ENCODE results near the gene MEP1A.
"Not testable (repeated sequence)": the region's sequence is repeated elsewhere in the genome, so short reads cannot be mapped to it uniquely, and the experiment has no call there.

The MEP1A gene

GRCh38 chr6:46793138-46793537 lies at the start of gene MEP1A:
Gene MEP1A, plus strand, starts transcription at chr6:46793389. Its CDS starts 10 bp downstream, at chr6:46793399.
- Histone ChIP-seq H3K27me3 (ENCODE audit: insufficient read depth, insufficient read length) (no peaks in the 10 kb centered on the region), H3K9ac (ENCODE audit: insufficient read length, low read depth) (no peak within 1 kb of the TSS), H3K36me3 (ENCODE audit: insufficient read depth, insufficient read length, low read length) (no peaks in the 10 kb centered on the region), H3K4me1 (ENCODE audit: insufficient read depth, insufficient read length) (no peaks in the 10 kb centered on the region), H3K4me3 (ENCODE audit: insufficient read length, low read depth) (no peak within 1 kb of the TSS), H3K9me3 (ENCODE audit: insufficient read depth, low read length) (no peaks in the 10 kb centered on the region)
- no peak for DNase-seq (ENCODE audit: low read depth, low spot score)
- TF ChIP-seq SUZ12 (IDR thresholded peaks at IDR 0.05; ENCODE audit: extremely low read depth, insufficient read depth, insufficient read length): no peak

GRCh38 chr6:46743425-46744158 lies 49.6 kb upstream of the MEP1A start:
- no peaks in the 10 kb centered on the region for H3K36me3 ChIP-seq (ENCODE audit: insufficient read depth, insufficient read length, low read length)
- peaks cover 14% of the 10 kb centered on the region; the same call in 1 of the 2 replicates for H3K9me3 ChIP-seq (ENCODE audit: insufficient read depth, low read length)
- H3K4me3 ChIP-seq (ENCODE audit: insufficient read length, low read depth): no peak overlapping the region
- TF ChIP-seq SUZ12 (IDR thresholded peaks at IDR 0.05; ENCODE audit: extremely low read depth, insufficient read depth, insufficient read length) (no peak), ZNF274 (IDR thresholded peaks at IDR 0.05; ENCODE audit: low read depth, low read length) (no peak), YY1 (IDR thresholded peaks at IDR 0.05; ENCODE audit: insufficient read depth, insufficient read length) (no peak)
- no peak overlapping the region for H3K9ac ChIP-seq (ENCODE audit: insufficient read length, low read depth)
- no peaks in the 10 kb centered on the region for H3K4me1 ChIP-seq (ENCODE audit: insufficient read depth, insufficient read length)
- DNase-seq (ENCODE audit: low read depth, low spot score): no peak
- no peaks in the 10 kb centered on the region for H3K27me3 ChIP-seq (ENCODE audit: insufficient read depth, insufficient read length)

GRCh38 chr6:46744159-46744725 lies 48.9 kb upstream of the MEP1A start:
- peaks cover 19% of the 10 kb centered on the region; the same call in 1 of the 2 replicates for H3K9me3 ChIP-seq (ENCODE audit: insufficient read depth, low read length)
- not testable (repeated sequence) for DNase-seq (ENCODE audit: low read depth, low spot score); H3K27me3 ChIP-seq (ENCODE audit: insufficient read depth, insufficient read length); H3K4me1 ChIP-seq (ENCODE audit: insufficient read depth, insufficient read length); H3K4me3 ChIP-seq (ENCODE audit: insufficient read length, low read depth); H3K36me3 ChIP-seq (ENCODE audit: insufficient read depth, insufficient read length, low read length); H3K9ac ChIP-seq (ENCODE audit: insufficient read length, low read depth)

DNA sequence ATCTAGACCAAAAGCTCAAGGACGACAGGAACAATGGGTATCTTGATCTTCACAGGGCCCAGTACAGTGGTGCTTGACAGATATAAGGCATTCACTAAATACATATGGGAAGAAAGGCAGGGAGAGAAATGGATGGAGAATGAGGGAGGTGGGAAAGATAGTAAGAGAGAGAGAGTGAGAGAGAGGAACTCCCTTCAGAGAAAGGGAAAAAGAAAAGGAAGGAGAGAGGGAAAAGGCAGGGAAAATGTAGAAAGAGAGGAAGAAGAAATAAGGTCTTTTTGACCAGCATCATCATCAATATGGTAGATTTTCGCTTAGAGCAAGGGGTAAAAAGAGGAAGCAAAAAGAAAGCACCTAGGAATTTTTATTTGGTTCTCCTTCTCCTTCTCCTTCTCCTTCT lies 47.2 kb upstream of the MEP1A start:
- TF ChIP-seq YY1 (IDR thresholded peaks at IDR 0.05; ENCODE audit: insufficient read depth, insufficient read length): no peak
- no peak for TF ChIP-seq ZNF274 (IDR thresholded peaks at IDR 0.05; ENCODE audit: low read depth, low read length)
- TF ChIP-seq SUZ12 (IDR thresholded peaks at IDR 0.05; ENCODE audit: extremely low read depth, insufficient read depth, insufficient read length): no peak
- no peaks in the 10 kb centered on the region for H3K36me3 ChIP-seq (ENCODE audit: insufficient read depth, insufficient read length, low read length)
- no peak overlapping the region for H3K9ac ChIP-seq (ENCODE audit: insufficient read length, low read depth)
- H3K9me3 ChIP-seq (ENCODE audit: insufficient read depth, low read length): peaks cover 19% of the 10 kb centered on the region; the same call in 1 of the 2 replicates
- H3K4me3 ChIP-seq (ENCODE audit: insufficient read length, low read depth): no peak overlapping the region
- no peak for DNase-seq (ENCODE audit: low read depth, low spot score)
- no peaks in the 10 kb centered on the region for H3K27me3 ChIP-seq (ENCODE audit: insufficient read depth, insufficient read length)
- H3K4me1 ChIP-seq (ENCODE audit: insufficient read depth, insufficient read length): peaks cover 5% of the 10 kb centered on the region

DNA sequence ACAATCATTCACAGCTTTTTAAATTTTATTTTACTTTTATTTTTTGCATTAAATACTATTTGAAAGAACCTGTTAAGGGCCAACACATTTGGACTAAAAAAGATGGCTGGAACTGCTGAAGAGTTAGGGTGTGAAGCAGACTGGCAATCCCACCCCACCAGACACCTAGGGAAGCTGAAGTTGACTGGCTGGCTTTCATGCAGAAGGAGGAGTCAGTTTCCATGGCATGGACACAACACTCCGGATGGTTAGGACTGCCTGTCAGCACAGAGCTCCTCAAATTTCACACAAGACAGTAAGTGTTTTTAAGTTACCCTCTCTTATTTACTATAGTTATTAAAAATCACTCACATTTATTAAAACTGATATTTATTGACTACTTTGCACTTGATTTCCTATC lies 46.5 kb upstream of the MEP1A start, which contains the start of gene ANKRD66:
TSS of gene ANKRD66 (plus strand) at position 238 of the 400 bp plus-strand sequence. CDS start 5,016 bp downstream, outside the sequence.
- no peak within 1 kb of the TSS for H3K4me3 ChIP-seq (ENCODE audit: insufficient read length, low read depth)
- peaks cover 5% of the 10 kb centered on the region for H3K4me1 ChIP-seq (ENCODE audit: insufficient read depth, insufficient read length)
- peaks cover 19% of the 10 kb centered on the region; the same call in 1 of the 2 replicates for H3K9me3 ChIP-seq (ENCODE audit: insufficient read depth, low read length)
- no peak for DNase-seq (ENCODE audit: low read depth, low spot score)
- H3K36me3 ChIP-seq (ENCODE audit: insufficient read depth, insufficient read length, low read length): no peaks in the 10 kb centered on the region
- H3K27me3 ChIP-seq (ENCODE audit: insufficient read depth, insufficient read length): no peaks in the 10 kb centered on the region
- TF ChIP-seq SUZ12 (IDR thresholded peaks at IDR 0.05; ENCODE audit: extremely low read depth, insufficient read depth, insufficient read length): no peak
- no peak for TF ChIP-seq ZNF274 (IDR thresholded peaks at IDR 0.05; ENCODE audit: low read depth, low read length)
- no peak for TF ChIP-seq YY1 (IDR thresholded peaks at IDR 0.05; ENCODE audit: insufficient read depth, insufficient read length)
- H3K9ac ChIP-seq (ENCODE audit: insufficient read length, low read depth): no peak within 1 kb of the TSS

GRCh38 chr6:46748940-46749503 lies 44.2 kb upstream of the MEP1A start:
- no peak overlapping the region for H3K4me3 ChIP-seq (ENCODE audit: insufficient read length, low read depth)
- H3K27me3 ChIP-seq (ENCODE audit: insufficient read depth, insufficient read length): no peaks in the 10 kb centered on the region
- TF ChIP-seq YY1 (IDR thresholded peaks at IDR 0.05; ENCODE audit: insufficient read depth, insufficient read length): no peak
- no peak for TF ChIP-seq SUZ12 (IDR thresholded peaks at IDR 0.05; ENCODE audit: extremely low read depth, insufficient read depth, insufficient read length)
- no peak for TF ChIP-seq ZNF274 (IDR thresholded peaks at IDR 0.05; ENCODE audit: low read depth, low read length)

GRCh38 chr6:46749731-46750130 lies 43.5 kb upstream of the MEP1A start:
- DNase-seq (ENCODE audit: low read depth, low spot score): peak; percentile 36
- Histone ChIP-seq H3K27me3 (ENCODE audit: insufficient read depth, insufficient read length) (no peaks in the 10 kb centered on the region), H3K36me3 (ENCODE audit: insufficient read depth, insufficient read length, low read length) (no peaks in the 10 kb centered on the region), H3K4me1 (ENCODE audit: insufficient read depth, insufficient read length) (peaks cover 5% of the 10 kb centered on the region), H3K4me3 (ENCODE audit: insufficient read length, low read depth) (no peak overlapping the region), H3K9ac (ENCODE audit: insufficient read length, low read depth) (no peak overlapping the region), H3K9me3 (ENCODE audit: insufficient read depth, low read length) (peaks cover 19% of the 10 kb centered on the region; the same call in 1 of the 2 replicates)
- TF ChIP-seq YY1 (IDR thresholded peaks at IDR 0.05; ENCODE audit: insufficient read depth, insufficient read length) (peak; percentile 39), ZNF274 (IDR thresholded peaks at IDR 0.05; ENCODE audit: low read depth, low read length) (no peak)

More at GRCh38 chr6:46748940-46749503, 44.2 kb upstream of the MEP1A start:
- peaks cover 5% of the 10 kb centered on the region for H3K4me1 ChIP-seq (ENCODE audit: insufficient read depth, insufficient read length)
- H3K9ac ChIP-seq (ENCODE audit: insufficient read length, low read depth): no peak overlapping the region
- H3K36me3 ChIP-seq (ENCODE audit: insufficient read depth, insufficient read length, low read length): no peaks in the 10 kb centered on the region
- no peak for DNase-seq (ENCODE audit: low read depth, low spot score)
- peaks cover 19% of the 10 kb centered on the region; the same call in 1 of the 2 replicates for H3K9me3 ChIP-seq (ENCODE audit: insufficient read depth, low read length)

All from NT2/D1 (cell line).